Measurements from ENCODE around the gene NID2.

NID2 gene

GRCh38 chr14:52094546-52095271 lies 25.9 kb upstream of the NID2 start:
- DNase-seq (no peak), ATAC-seq (replicated peaks) (no peak)
- Mint-ChIP-seq H3K9me3 (no peaks in the 10 kb centered on the region), H3K27me3 (peaks cover 0 to 14% of the 10 kb centered on the region in 2 donors), H3K27ac (no peak overlapping the region), H3K4me1 (ENCODE audit: low read depth in 2 of 2) (no peaks in the 10 kb centered on the region), H3K36me3 (ENCODE audit: insufficient read depth) (no peaks in the 10 kb centered on the region), H3K4me3 (no peak overlapping the region)

GRCh38 chr14:52091928-52092327 lies 23.1 kb upstream of the NID2 start:
- Mint-ChIP-seq H3K9me3 (no peaks in the 10 kb centered on the region), H3K36me3 (ENCODE audit: insufficient read depth) (no peaks in the 10 kb centered on the region), H3K4me3 (no peak overlapping the region), H3K4me1 (ENCODE audit: low read depth in 2 of 2) (no peaks in the 10 kb centered on the region), H3K27me3 (peaks cover 7 to 25% of the 10 kb centered on the region in 2 donors), H3K27ac (no peak overlapping the region)
- DNase-seq (no peak), ATAC-seq (replicated peaks) (no peak)

- Mint-ChIP-seq H3K4me3 (no peak overlapping the region), H3K36me3 (ENCODE audit: insufficient read depth) (no peaks in the 10 kb centered on the region), H3K4me1 (ENCODE audit: low read depth in 2 of 2) (no peaks in the 10 kb centered on the region), H3K27ac (no peak overlapping the region), H3K27me3 (peaks cover 7 to 25% of the 10 kb centered on the region in 2 donors), H3K9me3 (no peaks in the 10 kb centered on the region)
- DNase-seq: no peak
- no peak for ATAC-seq (replicated peaks)
Observed at GRCh38 chr14:52090936-52091335, 22.1 kb upstream of the NID2 start.

GRCh38 chr14:52089218-52089617 lies 20.4 kb upstream of the NID2 start:
- DNase-seq (no peak), ATAC-seq (replicated peaks) (no peak)
- H3K4me1 Mint-ChIP-seq (ENCODE audit: low read depth in 2 of 2): peaks cover 2 to 4% of the 10 kb centered on the region in 2 donors
- no peak overlapping the region for H3K4me3 Mint-ChIP-seq
- H3K27me3 Mint-ChIP-seq: peaks cover 7 to 25% of the 10 kb centered on the region in 2 donors
- no peaks in the 10 kb centered on the region for H3K36me3 Mint-ChIP-seq (ENCODE audit: insufficient read depth)
- no peaks in the 10 kb centered on the region for H3K9me3 Mint-ChIP-seq
- no peak overlapping the region for H3K27ac Mint-ChIP-seq

- ATAC-seq (replicated peaks): no peak
- no peak overlapping the region for H3K4me3 Mint-ChIP-seq
- peaks cover 4 to 7% of the 10 kb centered on the region in 2 donors for H3K4me1 Mint-ChIP-seq (ENCODE audit: low read depth in 2 of 2)
- peaks cover 7 to 25% of the 10 kb centered on the region in 2 donors for H3K27me3 Mint-ChIP-seq
- no peaks in the 10 kb centered on the region for H3K9me3 Mint-ChIP-seq
- no peak for DNase-seq
- H3K36me3 Mint-ChIP-seq (ENCODE audit: insufficient read depth): no peaks in the 10 kb centered on the region
- H3K27ac Mint-ChIP-seq: no peak overlapping the region
Observed at GRCh38 chr14:52086711-52087110, 17.9 kb upstream of the NID2 start.

- Mint-ChIP-seq H3K27me3 (peaks cover 7 to 13% of the 10 kb centered on the region in 2 donors), H3K4me1 (ENCODE audit: low read depth in 2 of 2) (peaks cover 4 to 7% of the 10 kb centered on the region in 2 donors), H3K36me3 (ENCODE audit: insufficient read depth) (no peaks in the 10 kb centered on the region), H3K9me3 (no peaks in the 10 kb centered on the region), H3K4me3 (no peak overlapping the region), H3K27ac (no peak overlapping the region)
- ATAC-seq (replicated peaks): no peak
- DNase-seq: no peak
Observed at GRCh38 chr14:52082903-52083302, 14.0 kb upstream of the NID2 start.

- ATAC-seq (replicated peaks): no peak
- Mint-ChIP-seq H3K4me1 (ENCODE audit: low read depth in 2 of 2) (peaks cover 4 to 7% of the 10 kb centered on the region in 2 donors), H3K9me3 (no peaks in the 10 kb centered on the region), H3K27ac (no peak overlapping the region), H3K27me3 (peaks cover 7 to 13% of the 10 kb centered on the region in 2 donors), H3K36me3 (ENCODE audit: insufficient read depth) (no peaks in the 10 kb centered on the region), H3K4me3 (no peak overlapping the region)
- no peak for DNase-seq
Observed at GRCh38 chr14:52081964-52082363, 13.1 kb upstream of the NID2 start.

- no peak overlapping the region for H3K4me3 Mint-ChIP-seq
- peaks cover 4 to 7% of the 10 kb centered on the region in 2 donors for H3K4me1 Mint-ChIP-seq (ENCODE audit: low read depth in 2 of 2)
- H3K27ac Mint-ChIP-seq: no peak overlapping the region
- ATAC-seq (replicated peaks) (no peak), DNase-seq (no peak)
- H3K27me3 Mint-ChIP-seq: peaks cover 7 to 13% of the 10 kb centered on the region in 2 donors
- no peaks in the 10 kb centered on the region for H3K9me3 Mint-ChIP-seq
- no peaks in the 10 kb centered on the region for H3K36me3 Mint-ChIP-seq (ENCODE audit: insufficient read depth)
Observed at GRCh38 chr14:52080808-52081755, 12.2 kb upstream of the NID2 start.

- DNase-seq (no peak), ATAC-seq (replicated peaks) (no peak)
- H3K4me1 Mint-ChIP-seq (ENCODE audit: low read depth in 2 of 2): peaks cover 4 to 7% of the 10 kb centered on the region in 2 donors
- peaks cover 7 to 13% of the 10 kb centered on the region in 2 donors for H3K27me3 Mint-ChIP-seq
- H3K36me3 Mint-ChIP-seq (ENCODE audit: insufficient read depth): no peaks in the 10 kb centered on the region
- H3K4me3 Mint-ChIP-seq: no peak overlapping the region
- no peaks in the 10 kb centered on the region for H3K9me3 Mint-ChIP-seq
- no peak overlapping the region for H3K27ac Mint-ChIP-seq
Observed at GRCh38 chr14:52080158-52080800, 11.4 kb upstream of the NID2 start.

GRCh38 chr14:52079239-52079959 lies 10.5 kb upstream of the NID2 start:
- H3K4me1 Mint-ChIP-seq (ENCODE audit: low read depth in 2 of 2): peaks cover 4 to 5% of the 10 kb centered on the region in 2 donors
- ATAC-seq (replicated peaks): no peak

GRCh38 chr14:52078721-52079120 lies 9.9 kb upstream of the NID2 start:
- Mint-ChIP-seq H3K4me1 (ENCODE audit: low read depth in 2 of 2) (no peaks in the 10 kb centered on the region), H3K9me3 (no peaks in the 10 kb centered on the region), H3K27ac (no peak overlapping the region), H3K27me3 (peaks cover 7 to 13% of the 10 kb centered on the region in 2 donors), H3K4me3 (no peak overlapping the region), H3K36me3 (ENCODE audit: insufficient read depth) (no peaks in the 10 kb centered on the region)
- no peak for ATAC-seq (replicated peaks)
- DNase-seq: no peak

More at GRCh38 chr14:52079239-52079959, 10.5 kb upstream of the NID2 start:
- no peaks in the 10 kb centered on the region for H3K36me3 Mint-ChIP-seq (ENCODE audit: insufficient read depth)
- H3K27ac Mint-ChIP-seq: no peak overlapping the region
- H3K4me3 Mint-ChIP-seq: no peak overlapping the region
- no peaks in the 10 kb centered on the region for H3K9me3 Mint-ChIP-seq
- DNase-seq: no peak
- H3K27me3 Mint-ChIP-seq: peaks cover 7 to 13% of the 10 kb centered on the region in 2 donors

- ATAC-seq (replicated peaks): no peak
- Mint-ChIP-seq H3K4me3 (no peak overlapping the region), H3K36me3 (ENCODE audit: insufficient read depth) (no peaks in the 10 kb centered on the region), H3K9me3 (no peaks in the 10 kb centered on the region), H3K27ac (no peak overlapping the region), H3K27me3 (peaks cover 7 to 13% of the 10 kb centered on the region in 2 donors), H3K4me1 (ENCODE audit: low read depth in 2 of 2) (peaks cover 0 to 2% of the 10 kb centered on the region in 2 donors)
- no peak for DNase-seq
Observed at GRCh38 chr14:52078095-52078531, 9.3 kb upstream of the NID2 start.
